GM12891 (cell line): ENCODE data around the gene EIPR1.

Source experiments
- PAX5 ChIP-seq: IDR thresholded peaks from 2 replicates; pipeline ENCODE4 v1.6.1; 2011; ENCODE audit warnings: low read length, moderate library complexity, mild to moderate bottlenecking; ENCODE audit not compliant: insufficient read depth, severe bottlenecking
- POLR2A ChIP-seq: IDR thresholded peaks from 2 replicates; pipeline ENCODE4 v1.6.1; 2011; ENCODE audit warnings: low read depth, low read length, control low read depth
- POLR2AphosphoS5 ChIP-seq: IDR thresholded peaks from 2 replicates; pipeline ENCODE4 v1.6.1; 2011; ENCODE audit warnings: low read depth, low read length, control low read depth
- POU2F2 ChIP-seq: IDR thresholded peaks from 2 replicates; pipeline ENCODE4 v1.6.1; 2011; ENCODE audit warnings: low read depth, mild to moderate bottlenecking, control low read depth, low read length, moderate library complexity
- SPI1 ChIP-seq: IDR thresholded peaks from 2 replicates; pipeline ENCODE4 v1.6.1; 2011; ENCODE audit warnings: low read depth, low read length, control low read depth
- TAF1 ChIP-seq: IDR thresholded peaks from 2 replicates; pipeline ENCODE4 v1.6.1; 2011; ENCODE audit warnings: low read depth, low read length, control low read depth

GRCh38 chr2:3216841-3217495 lies 160.7 kb downstream of the EIPR1 start:
- no peak for TF ChIP-seq POLR2AphosphoS5
- no peak for TF ChIP-seq POLR2A
- TF ChIP-seq PAX5 = no peak
- TF ChIP-seq TAF1 = no peak
- no peak for TF ChIP-seq POU2F2
- TF ChIP-seq SPI1 = no peak
